Stimulated activated memory B cell treated with anti-CD40 and anti-IgM and Interleukin-4, amounts not matched to agents 10 μg/mL and 1 μg/mL and 100 μg/mL, for 72 hours (primary cell): ENCODE data around the gene COL15A1.
"Not testable (repeated sequence)": the region's sequence is repeated elsewhere in the genome, so short reads cannot be mapped to it uniquely, and the experiment has no call there.

Source experiments
- ATAC-seq: fragments of 150-1000 bp; cut with Tn5 transposase; 2 replicates; pipeline ENCODE4 v1.10.0; 2021
- H3K27ac Mint-ChIP-seq: one replicate; pipeline ENCODE4 v1.8.0; 2022; ENCODE audit warnings: mild to moderate bottlenecking, mixed read lengths
- H3K27me3 Mint-ChIP-seq: one replicate; pipeline ENCODE4 v1.8.0; 2022; ENCODE audit warnings: mixed read lengths
- H3K36me3 Mint-ChIP-seq: one replicate; pipeline ENCODE4 v1.8.0; 2022; ENCODE audit warnings: mixed read lengths
- H3K4me1 Mint-ChIP-seq: one replicate; pipeline ENCODE4 v1.8.0; 2022; ENCODE audit warnings: mixed read lengths
- H3K4me3 Mint-ChIP-seq: one replicate; pipeline ENCODE4 v1.8.0; 2022; ENCODE audit warnings: mild to moderate bottlenecking, moderate library complexity, mixed read lengths
- H3K9me3 Mint-ChIP-seq: one replicate; pipeline ENCODE4 v1.8.0; 2022; ENCODE audit warnings: mixed read lengths

Gene COL15A1

DNA sequence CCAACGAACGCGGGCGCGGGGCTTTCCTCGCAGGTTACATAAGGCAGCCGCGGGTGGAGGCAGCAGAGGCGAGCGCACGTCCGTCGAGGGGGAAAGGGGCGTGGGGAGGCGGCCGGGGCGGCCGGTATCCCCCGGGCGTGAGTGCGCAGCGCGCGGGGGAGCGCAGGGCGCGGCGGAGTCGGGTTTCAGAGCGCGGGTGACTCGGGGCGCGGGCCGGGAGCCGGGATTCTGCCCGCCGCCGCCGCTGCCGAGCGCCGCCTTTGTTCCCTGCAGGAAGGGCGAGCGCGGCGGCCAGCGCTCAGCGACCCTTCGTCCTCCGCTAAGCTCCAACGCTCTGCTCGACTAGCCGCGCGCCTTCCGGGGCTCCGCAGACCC is at the start of gene COL15A1:
TSS of gene COL15A1 (plus strand) at position 226 of the 375 bp plus-strand sequence. CDS start 155 bp downstream, outside the sequence.
- Mint-ChIP-seq H3K27ac (no peak within 1 kb of the TSS), H3K4me3 (peak within 1 kb of the TSS; percentile 48), H3K27me3 (peaks cover 43% of the 10 kb centered on the region), H3K9me3 (no peaks in the 10 kb centered on the region), H3K36me3 (no peaks in the 10 kb centered on the region), H3K4me1 (peaks cover 17% of the 10 kb centered on the region)
- no peak for ATAC-seq

DNA sequence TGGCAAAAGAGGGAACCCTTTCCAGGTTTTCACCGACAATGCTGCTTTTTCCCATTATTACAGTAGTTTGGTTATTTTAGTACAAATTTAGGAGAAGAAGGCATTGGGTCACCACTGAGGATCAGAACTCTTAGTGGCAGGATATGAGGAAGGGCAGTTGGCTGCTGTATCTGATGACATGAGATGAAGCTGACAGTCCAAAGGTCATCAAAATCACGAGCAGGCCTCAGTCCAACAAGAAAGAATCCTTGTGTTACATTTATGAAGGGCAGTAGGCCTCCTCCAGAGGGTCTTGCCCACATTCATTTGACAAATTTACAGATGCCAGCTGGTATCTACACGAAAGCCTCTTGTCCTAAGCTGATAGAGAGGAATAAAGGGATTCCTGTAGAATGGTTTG is 49.5 kb upstream of the COL15A1 start:
- H3K9me3 Mint-ChIP-seq, result peaks cover 2% of the 10 kb centered on the region
- H3K4me3 Mint-ChIP-seq, result no peak overlapping the region
- no peak for ATAC-seq
- H3K4me1 Mint-ChIP-seq, result no peaks in the 10 kb centered on the region
- H3K27ac Mint-ChIP-seq, result no peak overlapping the region
- H3K27me3 Mint-ChIP-seq, result peaks cover 35% of the 10 kb centered on the region
- no peaks in the 10 kb centered on the region for H3K36me3 Mint-ChIP-seq

DNA sequence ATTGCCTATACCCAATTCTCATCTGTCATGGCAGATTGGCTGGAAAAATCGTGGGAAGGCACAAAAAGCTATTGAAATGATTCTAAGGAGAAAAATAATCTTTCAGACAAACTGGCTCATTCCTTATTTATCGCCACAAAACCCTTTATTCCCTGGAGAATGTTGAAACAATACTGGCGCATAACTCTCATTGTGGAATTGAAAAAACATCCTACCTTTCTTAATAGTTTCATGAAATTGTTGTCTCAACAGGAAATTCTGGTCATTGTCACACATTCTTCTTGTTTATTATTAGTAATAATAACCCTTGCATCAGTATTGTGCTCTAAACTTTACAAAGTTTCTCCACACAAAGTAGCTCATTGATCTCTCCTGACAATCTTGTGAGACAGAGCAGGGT is 48.9 kb upstream of the COL15A1 start:
- no peaks in the 10 kb centered on the region for H3K4me1 Mint-ChIP-seq
- H3K27me3 Mint-ChIP-seq, result peaks cover 33% of the 10 kb centered on the region
- peaks cover 2% of the 10 kb centered on the region for H3K9me3 Mint-ChIP-seq
- H3K4me3 Mint-ChIP-seq, result no peak overlapping the region
- H3K36me3 Mint-ChIP-seq, result no peaks in the 10 kb centered on the region
- ATAC-seq, result no peak
- H3K27ac Mint-ChIP-seq, result no peak overlapping the region

DNA sequence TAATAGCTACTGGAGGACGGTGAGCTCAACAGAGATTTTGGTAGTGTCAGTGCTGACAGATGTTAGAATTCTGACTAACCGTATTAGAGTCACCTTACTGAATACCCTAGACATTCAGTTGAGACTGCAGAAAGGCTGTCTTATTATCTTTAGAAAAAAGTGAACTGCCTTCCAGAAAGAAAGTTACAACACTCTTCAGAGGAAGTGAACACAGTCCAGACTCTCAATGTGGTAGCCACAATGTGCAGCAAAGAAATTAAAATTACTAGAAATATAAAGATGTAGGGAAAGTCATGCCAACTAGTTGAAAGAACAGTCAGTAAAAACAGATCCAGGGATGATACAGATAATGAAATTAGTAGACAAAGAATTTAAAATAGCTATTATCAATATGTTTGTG is 47.1 kb upstream of the COL15A1 start:
- Mint-ChIP-seq H3K9me3 (peaks cover 2% of the 10 kb centered on the region), H3K36me3 (no peaks in the 10 kb centered on the region), H3K4me1 (no peaks in the 10 kb centered on the region), H3K27ac (no peak overlapping the region), H3K4me3 (no peak overlapping the region), H3K27me3 (peaks cover 25% of the 10 kb centered on the region)
- no peak for ATAC-seq

DNA sequence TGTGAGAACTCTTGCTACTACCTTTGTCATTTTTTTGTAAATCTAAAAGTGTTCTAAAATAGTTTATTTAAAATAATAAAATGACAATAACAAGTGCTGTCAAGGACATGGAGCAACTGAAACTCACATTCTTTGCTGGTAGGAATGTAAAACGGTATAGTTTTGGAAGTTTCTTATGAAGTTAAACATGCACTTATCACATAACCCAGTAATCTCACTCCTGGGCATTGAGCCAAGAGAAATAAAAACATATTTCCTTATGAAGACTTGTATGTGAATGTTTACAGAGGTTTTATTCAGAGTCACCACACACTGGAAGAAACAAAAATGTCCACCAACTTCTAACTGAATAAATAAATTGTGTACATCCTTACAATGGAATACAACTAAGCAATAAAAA is 46.0 kb upstream of the COL15A1 start:
- Mint-ChIP-seq H3K4me1 (no peaks in the 10 kb centered on the region), H3K36me3 (no peaks in the 10 kb centered on the region), H3K4me3 (no peak overlapping the region), H3K27me3 (peaks cover 28% of the 10 kb centered on the region), H3K9me3 (peaks cover 2% of the 10 kb centered on the region), H3K27ac (no peak overlapping the region)
- no peak for ATAC-seq

DNA sequence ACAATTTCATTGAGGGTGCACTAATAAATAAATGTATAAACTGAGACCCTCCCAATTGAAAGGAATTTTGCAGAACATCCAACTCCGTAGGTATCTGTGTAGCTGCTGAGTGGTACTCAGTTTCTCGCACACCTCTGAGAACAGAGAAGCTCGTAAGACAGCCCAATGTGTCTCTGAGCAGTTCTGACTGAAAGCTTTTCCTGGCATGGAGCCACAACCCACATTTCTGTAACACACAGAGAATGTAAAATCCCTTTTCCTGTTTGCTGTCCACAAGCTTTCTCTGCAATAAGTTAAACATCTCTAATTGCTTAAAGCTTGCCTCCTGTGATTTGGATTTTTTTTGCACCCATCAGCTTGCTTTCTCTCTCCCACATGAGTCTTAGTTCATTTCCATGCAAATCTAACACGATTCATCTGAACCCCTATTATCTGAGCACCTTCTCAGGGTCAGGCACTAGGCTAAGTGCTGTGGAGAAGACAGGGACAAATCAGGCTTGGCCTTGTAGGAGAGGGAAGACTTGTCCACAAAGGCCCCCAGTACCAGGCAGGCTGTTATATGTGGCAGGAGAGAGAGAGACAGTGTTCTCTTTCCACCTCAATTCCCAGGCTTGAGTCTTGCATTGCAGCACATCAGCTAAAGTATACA is 44.2 kb upstream of the COL15A1 start:
- H3K9me3 Mint-ChIP-seq, result peaks cover 2% of the 10 kb centered on the region

DNA sequence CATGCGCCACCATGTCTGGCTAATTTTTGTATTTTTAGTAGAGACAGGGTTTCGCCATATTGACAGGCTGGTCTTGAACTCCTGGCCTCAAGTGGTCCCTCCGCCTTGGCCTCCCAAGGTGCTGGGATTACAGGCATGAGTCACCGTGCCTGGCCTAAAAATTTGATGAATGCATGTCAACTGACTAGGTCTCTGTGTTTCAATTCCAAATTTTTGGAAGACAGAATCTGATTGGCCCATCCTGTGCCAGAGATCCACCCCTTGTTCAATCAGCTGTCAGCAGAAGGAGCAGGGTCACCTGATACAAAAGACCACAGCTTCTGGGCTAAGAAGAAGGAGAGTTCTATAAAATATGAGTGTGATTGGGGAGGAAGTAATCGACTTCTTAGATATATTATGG is 43.5 kb upstream of the COL15A1 start:
- ATAC-seq, result no peak
- H3K36me3 Mint-ChIP-seq, result no peaks in the 10 kb centered on the region
- peaks cover 41% of the 10 kb centered on the region for H3K27me3 Mint-ChIP-seq
- no peak overlapping the region for H3K27ac Mint-ChIP-seq
- H3K4me1 Mint-ChIP-seq, result no peaks in the 10 kb centered on the region
- no peak overlapping the region for H3K4me3 Mint-ChIP-seq
- peaks cover 2% of the 10 kb centered on the region for H3K9me3 Mint-ChIP-seq

More for the DNA sequence above, 44.2 kb upstream of the COL15A1 start:
- no peak for ATAC-seq
- Mint-ChIP-seq H3K27ac (no peak overlapping the region), H3K36me3 (no peaks in the 10 kb centered on the region), H3K27me3 (peaks cover 45% of the 10 kb centered on the region), H3K4me1 (no peaks in the 10 kb centered on the region), H3K4me3 (no peak overlapping the region)

DNA sequence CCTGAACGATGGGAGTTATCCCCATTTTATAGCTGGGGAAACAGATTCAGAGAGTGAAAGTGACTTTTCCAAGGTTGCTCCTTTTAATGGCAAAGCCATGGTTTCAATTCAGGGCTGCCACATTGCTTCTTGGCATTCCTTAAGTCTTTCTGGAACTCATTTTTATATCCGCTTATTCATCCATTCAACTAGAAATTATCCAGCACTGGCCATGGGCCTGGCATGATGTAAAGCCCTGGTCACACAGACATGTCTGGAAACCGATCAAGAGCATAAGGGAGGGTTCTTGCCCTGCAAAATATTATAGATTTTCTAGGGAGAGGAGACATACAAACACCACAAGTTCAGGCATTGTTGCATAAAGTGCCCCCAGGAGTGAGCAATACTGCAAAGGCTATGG is 43.0 kb upstream of the COL15A1 start:
- Mint-ChIP-seq H3K4me3 (no peak overlapping the region), H3K4me1 (no peaks in the 10 kb centered on the region), H3K27ac (no peak overlapping the region), H3K36me3 (no peaks in the 10 kb centered on the region), H3K27me3 (peaks cover 36% of the 10 kb centered on the region), H3K9me3 (peaks cover 2% of the 10 kb centered on the region)
- ATAC-seq, result no peak

DNA sequence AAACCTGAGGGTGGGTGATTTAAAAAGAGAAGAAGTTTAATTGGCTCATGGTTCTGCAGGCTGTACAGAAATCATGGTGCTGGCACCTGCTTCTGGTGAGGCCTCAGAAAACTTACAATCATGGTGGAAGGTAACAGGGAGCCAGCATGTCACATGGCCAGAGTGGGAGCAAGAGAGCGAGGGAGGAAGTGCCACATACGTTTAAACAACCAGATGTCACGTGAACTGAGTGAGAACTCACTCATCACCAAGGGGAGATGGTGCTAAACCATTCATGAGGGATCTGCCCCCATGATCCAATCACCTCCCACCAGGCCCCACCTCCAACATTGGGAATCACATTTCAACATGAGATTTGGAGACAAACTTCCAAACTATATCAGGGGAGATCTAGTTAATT is 41.9 kb upstream of the COL15A1 start:
- not testable (repeated sequence) for H3K36me3 Mint-ChIP-seq, H3K9me3 Mint-ChIP-seq, ATAC-seq, H3K4me3 Mint-ChIP-seq, H3K4me1 Mint-ChIP-seq, H3K27ac Mint-ChIP-seq
- H3K27me3 Mint-ChIP-seq, result peaks cover 25% of the 10 kb centered on the region

DNA sequence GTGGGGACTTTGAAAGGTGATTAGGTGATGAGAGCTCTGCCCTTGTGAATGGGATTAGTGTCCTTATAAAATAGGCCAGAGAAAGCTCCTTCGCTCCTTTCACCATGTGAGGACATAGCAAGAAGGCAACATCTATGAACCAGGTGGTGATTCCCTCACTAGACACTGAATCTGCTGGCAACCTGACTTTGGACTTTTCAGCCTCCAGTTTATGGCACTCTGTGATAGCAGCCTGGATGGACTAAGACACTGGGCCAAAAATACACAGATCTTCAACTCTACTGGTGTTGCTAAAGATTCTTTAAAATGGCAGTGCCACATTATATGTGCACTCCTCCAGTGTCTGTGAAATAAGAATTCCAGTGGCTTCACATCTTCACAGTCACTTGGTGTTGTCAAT is 41.2 kb upstream of the COL15A1 start:
- Mint-ChIP-seq H3K27me3 (peaks cover 19% of the 10 kb centered on the region), H3K36me3 (no peaks in the 10 kb centered on the region), H3K4me1 (no peaks in the 10 kb centered on the region), H3K9me3 (no peaks in the 10 kb centered on the region), H3K27ac (no peak overlapping the region), H3K4me3 (no peak overlapping the region)
- no peak for ATAC-seq

DNA sequence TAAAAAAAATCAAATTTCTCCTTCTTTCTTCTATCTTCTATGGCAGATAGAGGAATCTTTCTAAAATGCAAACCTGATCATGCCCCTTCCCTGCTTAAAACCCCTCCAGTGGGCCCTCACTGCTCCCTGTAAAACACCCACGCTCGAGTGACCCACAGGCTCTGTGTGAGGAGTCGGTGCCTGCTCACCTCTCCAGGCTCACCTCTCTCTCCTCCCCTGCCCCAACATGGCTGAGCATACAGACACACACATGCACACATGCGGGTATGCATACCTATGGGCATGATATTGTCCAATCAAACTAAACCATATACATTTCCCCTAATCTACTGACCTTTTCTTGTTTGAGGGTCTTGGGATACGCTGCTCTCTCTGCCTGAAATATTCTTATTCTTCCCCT is 40.8 kb upstream of the COL15A1 start:
- Mint-ChIP-seq H3K36me3 (no peaks in the 10 kb centered on the region), H3K4me1 (no peaks in the 10 kb centered on the region), H3K27me3 (peaks cover 19% of the 10 kb centered on the region), H3K9me3 (no peaks in the 10 kb centered on the region), H3K4me3 (no peak overlapping the region), H3K27ac (no peak overlapping the region)
- no peak for ATAC-seq

DNA sequence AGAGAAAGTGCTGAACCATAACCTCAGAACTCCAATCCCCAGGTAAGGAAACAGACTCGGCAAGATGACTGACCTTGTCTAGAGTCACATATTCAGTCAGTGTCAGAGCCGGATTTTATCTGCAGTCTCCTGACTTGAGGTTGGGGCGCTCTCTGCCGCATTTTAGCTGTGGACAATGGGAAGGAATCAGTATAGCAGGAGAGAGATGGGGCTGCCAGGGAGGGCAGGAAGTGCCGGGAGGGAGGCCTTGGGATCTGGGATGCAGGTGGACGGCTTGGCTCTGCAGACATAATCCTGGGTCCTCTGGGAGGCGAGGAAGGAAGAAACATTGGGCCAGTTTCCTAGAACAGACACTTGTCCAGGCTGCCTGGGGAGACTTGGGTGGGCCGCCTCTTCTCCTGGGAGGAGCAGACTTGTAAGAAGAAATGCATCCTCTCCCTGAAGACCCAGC is 39.7 kb upstream of the COL15A1 start:
- no peaks in the 10 kb centered on the region for H3K36me3 Mint-ChIP-seq
- no peaks in the 10 kb centered on the region for H3K4me1 Mint-ChIP-seq
- H3K27ac Mint-ChIP-seq, result no peak overlapping the region
- H3K4me3 Mint-ChIP-seq, result no peak overlapping the region
- peaks cover 19% of the 10 kb centered on the region for H3K27me3 Mint-ChIP-seq
- no peaks in the 10 kb centered on the region for H3K9me3 Mint-ChIP-seq
- ATAC-seq, result no peak

DNA sequence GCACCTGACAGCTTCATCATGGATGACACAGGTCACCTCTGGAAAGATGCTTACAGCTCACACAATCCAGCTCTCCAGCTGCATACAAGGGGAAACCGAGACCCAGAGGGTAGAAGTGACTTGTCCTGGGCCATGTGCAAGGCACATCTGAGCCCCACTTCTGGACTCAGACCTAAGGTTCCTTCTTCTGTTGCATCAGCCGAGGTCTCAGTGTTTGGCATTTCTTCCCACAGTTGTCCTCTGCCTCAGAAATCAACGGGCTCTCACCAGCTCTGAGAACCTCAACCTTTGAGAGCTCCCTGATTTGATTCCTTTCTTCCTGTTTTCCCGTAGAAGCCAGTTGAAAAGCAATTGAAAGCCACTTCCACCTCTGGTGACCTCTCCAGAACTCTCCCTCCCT is 38.7 kb upstream of the COL15A1 start:
- Mint-ChIP-seq H3K4me1 (no peaks in the 10 kb centered on the region), H3K9me3 (no peaks in the 10 kb centered on the region), H3K27ac (no peak overlapping the region), H3K36me3 (no peaks in the 10 kb centered on the region), H3K4me3 (no peak overlapping the region), H3K27me3 (peaks cover 19% of the 10 kb centered on the region)
- no peak for ATAC-seq

DNA sequence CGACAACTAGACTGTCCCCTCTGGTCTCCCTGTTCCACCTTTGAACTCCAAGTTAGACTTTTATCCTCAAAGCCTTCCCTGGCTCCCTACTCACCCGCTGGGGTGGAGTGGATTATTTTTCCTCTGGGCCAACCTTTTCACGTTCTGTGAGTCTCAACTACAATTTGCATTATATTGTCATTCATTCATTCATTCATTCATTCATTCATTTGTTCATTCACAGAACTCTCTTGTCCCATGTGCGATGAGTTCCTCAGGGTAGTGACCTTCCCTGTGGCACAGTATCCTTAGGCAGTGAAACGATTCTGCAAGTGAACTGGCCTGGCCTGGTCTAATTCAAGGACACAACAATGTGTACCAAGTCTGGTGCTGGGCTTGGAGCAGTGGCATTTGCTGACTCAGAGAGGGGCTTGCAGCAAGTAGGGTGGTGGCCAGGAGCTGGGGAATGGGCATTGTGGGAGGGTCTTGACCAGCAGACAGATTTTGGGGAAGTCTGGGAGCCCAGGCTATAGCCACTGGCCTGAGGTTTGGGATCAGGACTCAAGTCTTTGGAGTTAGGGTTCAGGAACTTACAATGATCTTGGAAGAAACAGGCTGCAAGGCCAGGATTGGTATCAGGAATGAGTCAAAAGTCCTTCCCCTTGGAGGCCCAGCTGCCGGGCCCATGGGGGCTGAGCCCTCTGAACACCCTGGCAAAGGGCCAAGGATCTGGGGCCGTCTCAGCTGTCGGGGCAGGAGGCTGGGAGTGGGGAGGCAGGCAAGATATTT is 37.2 kb upstream of the COL15A1 start:
- Mint-ChIP-seq H3K4me3 (no peak overlapping the region), H3K9me3 (no peaks in the 10 kb centered on the region), H3K4me1 (no peaks in the 10 kb centered on the region), H3K27me3 (peaks cover 19% of the 10 kb centered on the region), H3K27ac (no peak overlapping the region), H3K36me3 (no peaks in the 10 kb centered on the region)
- ATAC-seq, result no peak

DNA sequence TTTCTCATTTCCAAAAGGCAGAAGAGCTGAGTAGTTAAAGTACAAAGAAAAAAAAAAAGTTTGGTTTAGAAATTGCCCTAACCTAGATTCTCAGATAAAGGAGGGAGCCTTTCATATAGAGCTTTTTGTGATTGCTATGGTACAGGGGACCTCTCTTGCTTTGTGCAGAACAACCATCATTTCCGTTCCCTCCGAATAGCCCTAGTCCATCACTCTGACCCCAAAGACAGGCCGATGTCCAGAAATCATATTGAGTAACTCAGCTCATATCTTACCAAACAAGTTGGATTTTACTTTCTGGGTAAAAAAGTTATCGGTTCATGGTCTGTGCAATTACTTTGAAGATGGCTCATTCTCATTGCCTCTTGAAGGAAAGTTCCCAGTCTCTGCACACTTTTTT is 36.7 kb upstream of the COL15A1 start:
- no peaks in the 10 kb centered on the region for H3K4me1 Mint-ChIP-seq
- no peak overlapping the region for H3K27ac Mint-ChIP-seq
- no peaks in the 10 kb centered on the region for H3K36me3 Mint-ChIP-seq
- ATAC-seq, result no peak
- H3K9me3 Mint-ChIP-seq, result no peaks in the 10 kb centered on the region
- peaks cover 19% of the 10 kb centered on the region for H3K27me3 Mint-ChIP-seq
- H3K4me3 Mint-ChIP-seq, result no peak overlapping the region
